ENCODE data around the gene EFCAB11.

The EFCAB11 gene

DNA sequence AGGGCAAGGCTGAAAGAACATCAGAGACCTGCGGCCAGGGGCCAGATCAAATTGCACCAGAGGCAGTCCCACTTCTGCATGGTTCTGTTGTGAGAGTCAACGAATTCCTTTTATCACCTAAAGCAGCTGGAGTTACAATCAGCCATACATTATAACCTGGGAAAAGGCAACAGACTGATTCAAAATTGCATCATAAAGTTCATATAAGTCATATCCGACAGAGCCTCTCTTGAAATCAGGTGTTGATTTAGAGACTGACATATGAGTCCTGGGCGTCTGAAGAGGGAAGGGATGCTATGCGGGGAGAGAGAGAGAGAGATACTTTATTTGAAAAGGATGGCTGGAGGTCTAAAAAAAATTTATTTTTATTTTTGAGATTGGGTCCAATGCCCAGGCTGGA lies 89.4 kb downstream of the EFCAB11 start:
- DNase-seq: no peak

DNA sequence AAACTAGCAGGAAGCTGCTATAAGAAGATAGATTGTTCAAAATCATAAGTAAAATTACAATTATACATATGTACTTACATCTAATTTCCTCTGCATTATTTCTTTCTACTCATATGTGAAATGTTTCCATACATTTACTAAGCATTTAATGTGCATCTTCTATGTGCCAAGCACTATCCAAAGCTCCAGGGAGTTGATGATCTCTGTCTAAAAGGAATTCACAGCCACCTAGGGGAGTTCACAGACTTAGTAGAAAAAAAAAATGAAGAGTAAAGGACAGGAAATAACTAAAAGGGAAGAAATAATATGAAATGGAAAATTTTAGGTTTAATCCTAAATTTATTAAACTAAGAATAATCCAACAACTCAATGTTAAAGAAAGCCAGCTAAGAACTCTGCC lies 91.7 kb downstream of the EFCAB11 start:
- DNase-seq: no peak

DNA sequence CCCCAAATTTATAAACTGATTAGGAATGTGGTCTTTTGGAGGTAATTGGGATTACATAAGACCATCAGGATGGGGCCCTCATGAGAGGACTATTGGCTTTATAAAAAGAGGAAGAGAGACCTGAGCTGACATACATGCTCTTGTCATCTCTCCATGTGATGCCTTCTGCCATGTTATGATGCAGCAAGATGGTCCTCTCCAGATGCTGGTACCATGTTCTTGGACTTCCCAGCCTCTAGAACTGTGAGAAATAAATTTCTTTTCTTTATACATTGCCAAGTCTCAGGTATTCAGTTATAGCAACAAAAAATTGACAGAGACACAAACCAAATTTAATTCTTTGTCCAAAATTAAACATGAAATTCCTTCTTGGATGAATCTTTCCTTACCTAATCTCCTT lies 92.9 kb downstream of the EFCAB11 start:
- no peak for DNase-seq

DNA sequence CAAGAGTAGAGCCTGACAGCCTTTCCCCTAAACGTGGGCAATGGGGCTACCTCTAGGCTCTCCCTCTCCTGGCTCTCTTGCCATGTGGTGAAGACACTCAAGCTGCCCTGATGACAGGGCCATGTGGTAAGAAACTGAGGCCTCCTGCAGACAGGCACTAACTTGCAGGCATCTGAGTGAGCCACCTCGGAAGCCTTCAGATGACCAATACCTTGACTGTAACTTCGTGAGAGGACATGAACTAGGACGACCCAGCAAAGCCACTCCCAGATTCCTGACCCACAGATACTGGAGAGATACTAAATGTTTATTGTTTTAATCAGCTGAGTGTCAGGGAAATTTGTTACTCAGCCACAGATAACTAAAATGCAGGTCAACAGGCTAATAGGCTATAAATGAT lies 96.4 kb downstream of the EFCAB11 start:
- DNase-seq: peak; percentile 15

DNA sequence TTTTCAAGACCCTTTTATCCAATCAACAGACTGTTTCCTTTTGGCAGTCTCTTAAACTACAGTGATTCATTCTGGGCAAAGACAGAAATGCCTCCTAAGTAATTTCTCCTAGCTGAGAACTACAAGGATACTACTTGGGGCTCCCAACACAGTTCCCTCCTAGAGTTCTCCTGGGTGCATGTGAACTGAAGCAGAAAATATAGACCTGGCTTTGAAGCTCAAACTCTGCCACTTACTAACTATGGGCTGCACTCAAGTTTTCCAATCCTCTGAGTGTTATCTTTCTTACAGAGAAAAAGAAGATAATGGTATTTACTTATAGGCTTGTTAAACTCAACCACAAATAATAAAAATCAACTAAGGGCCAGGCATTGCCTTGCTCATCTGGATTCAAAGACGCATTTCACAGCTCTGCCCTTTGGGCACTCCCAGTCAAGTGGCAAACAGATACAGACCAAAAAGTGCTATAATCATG lies 97.6 kb downstream of the EFCAB11 start:
- DNase-seq: peak; percentile 13

DNA sequence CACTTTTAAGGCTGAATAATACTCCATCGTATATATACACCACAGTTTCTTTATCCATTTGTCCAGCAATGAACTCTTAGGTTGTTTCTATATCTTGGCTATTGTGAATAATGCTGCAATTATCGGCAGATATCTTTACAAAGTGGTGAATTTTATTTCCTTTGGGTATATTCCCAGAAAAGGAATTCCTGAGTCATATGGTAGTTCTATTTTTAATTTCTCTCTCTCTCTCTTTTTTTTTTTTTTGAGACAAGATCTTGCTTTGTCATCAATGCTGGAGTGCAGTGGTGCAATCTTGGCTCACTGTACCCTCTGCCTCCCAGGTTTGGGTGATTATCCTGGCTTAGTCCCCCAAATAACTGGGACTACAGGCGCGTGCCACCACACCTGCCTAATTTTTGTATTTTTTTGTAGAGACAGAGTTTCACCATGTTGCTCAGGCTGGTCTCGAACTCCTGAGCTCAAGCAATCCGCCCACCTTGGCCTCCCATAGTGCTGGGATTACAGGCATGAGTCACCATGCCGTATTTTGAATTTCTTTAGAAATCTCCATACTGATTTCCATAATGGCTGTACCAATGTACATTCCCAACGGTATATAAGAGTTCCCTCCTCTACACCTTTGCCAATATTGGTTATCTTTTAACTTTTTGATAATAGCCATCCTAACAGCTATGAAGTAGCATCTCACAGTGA lies 98.4 kb downstream of the EFCAB11 start:
- DNase-seq: peak; percentile 83

DNA sequence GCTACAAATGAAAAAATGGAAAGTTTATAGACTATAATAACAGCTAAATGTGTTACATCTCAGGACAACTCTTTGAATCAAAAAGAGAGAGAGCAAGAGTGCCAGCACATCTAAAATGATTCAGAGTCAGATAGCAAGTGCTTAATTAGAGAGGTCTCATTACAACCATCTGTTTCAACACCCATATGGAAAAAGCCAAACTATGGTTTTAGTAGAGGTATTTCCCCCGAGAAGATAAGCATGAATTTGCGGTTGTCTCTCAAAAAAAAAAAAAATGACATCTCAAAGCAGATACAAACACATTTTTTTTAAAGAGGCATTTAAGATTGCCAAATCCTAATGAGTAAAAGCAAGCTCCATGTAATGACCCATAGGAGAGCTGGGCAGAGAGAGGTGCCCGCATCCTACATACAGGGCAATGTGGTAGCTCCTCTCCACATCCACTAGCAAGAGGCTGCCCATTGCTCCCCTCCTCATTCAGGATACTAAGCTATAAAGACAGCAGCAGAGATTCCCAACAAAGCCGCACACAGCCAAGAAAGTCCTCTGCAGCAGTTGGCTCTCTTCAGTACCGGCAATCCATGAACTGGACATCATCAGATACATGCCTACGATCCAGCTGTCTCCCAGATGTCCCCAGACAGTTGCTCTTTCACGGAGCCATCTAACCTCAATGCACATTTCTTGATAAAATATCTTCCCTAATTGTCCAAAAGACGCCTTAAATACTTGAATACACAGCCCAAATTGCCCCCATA lies 100.4 kb downstream of the EFCAB11 start:
- DNase-seq: no peak

DNA sequence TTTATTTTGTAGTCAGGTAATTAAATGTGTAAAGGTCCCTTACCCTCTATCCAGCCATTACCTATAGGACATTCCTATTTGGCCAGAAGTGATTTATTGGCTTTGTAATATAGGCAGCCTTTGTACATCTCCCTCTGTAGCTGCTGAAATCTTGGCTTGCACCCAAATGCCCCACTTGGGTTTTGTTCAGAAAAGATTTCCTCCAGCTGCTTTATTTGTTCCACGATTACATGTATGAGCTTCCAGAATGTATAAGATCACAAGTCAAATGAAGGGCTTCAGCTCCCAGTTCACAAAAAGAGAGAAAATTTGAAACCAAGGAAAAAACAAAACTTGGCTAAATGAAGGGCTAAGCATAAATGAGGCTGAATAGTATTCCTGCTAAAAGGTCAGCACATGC lies 103.4 kb downstream of the EFCAB11 start:
- DNase-seq: no peak

DNA sequence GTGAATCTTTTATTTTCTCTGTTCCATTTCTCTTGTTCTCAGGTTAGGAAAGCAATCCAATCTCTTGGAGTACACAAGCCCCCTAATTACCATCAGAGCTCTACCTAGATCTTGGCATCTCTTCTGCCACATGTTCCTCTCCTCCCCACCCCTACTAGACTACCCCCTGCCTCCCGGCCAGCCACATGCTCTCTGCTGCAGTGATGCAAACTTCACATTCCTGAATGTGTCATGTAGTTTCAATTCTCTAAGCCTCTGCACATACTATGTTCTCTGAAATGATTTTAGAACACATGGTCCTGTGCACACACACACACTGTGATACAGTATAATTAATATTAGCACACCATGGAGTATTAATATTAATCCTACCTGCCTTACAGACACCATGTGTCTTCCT lies 104.6 kb downstream of the EFCAB11 start:
- DNase-seq: peak; percentile 62

DNA sequence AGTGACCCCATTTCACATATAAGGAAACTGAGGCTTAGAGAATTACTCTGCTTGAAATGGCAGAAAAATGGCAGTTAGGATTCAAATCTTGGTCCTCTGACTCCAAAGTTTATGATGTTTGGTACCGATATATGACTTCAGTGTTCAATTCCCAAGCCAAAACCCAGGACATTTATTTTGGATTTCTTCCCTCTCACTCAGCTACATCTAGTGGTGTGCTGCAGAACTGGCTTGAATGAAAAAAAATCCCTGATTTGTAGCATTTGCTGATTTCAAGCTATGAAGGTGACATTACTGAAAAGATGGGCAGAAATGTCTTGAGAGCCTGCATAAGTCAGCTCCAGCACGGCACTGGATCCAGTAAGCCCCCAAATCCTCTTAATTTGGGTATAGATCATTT lies 106.4 kb downstream of the EFCAB11 start:
- DNase-seq: peak; percentile 18

DNA sequence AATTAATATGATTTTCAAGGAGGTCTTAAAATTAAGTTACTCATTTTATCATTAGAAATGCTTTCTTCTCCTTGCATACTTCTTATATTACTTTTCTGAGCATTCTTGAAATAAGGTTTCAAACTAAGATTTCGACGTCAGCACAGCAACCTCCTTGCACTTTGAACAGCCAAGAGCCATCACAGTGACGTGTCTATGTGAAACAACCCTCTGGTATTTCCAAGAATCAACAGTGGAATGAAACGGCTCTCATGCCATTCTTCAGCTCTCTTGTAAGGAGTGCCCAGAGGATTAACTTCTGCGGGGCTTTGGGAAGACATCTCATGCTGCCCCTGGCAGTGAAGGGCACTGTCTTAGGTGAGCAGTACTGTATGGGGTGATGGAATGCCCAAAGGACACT lies 109.2 kb downstream of the EFCAB11 start:
- DNase-seq: peak; percentile 91

DNA sequence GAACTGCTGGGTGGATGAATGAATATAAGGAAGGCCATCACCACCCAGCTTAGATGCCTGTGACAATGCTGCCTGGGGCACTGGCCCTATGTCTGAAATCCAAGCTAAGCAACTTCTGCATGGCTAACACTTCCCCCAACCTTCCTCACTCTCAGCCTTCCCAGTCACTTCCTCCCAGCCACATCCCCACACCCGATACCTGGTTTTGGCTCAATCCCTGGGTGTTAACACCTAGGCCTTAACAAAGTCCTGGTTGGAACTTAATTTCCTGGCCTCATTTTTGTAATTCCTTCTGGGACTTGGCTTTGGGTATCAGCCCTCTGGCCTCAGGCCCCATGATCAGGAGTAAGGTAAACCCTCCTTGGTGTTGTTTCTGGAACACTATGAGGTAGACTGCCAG lies 110.0 kb downstream of the EFCAB11 start:
- DNase-seq: no peak

DNA sequence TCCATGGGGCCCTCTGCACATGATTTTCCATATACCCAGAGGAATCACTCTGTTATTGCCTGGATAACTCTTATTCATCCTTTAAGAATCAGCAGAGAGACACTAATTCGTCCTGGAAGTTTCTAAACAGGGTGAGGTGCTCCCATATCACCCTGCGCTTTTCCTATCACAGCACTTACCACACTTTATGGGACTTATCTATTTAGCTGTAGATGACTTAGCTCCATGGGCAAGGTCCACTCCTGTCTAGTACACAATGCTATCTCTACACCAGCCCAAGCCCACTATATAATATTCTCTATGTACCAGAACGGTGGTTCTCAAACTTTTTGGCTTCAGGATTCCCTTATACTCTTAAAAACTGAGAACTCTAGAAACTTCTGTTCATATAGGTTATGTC lies 111.7 kb downstream of the EFCAB11 start:
- DNase-seq: no peak

DNA sequence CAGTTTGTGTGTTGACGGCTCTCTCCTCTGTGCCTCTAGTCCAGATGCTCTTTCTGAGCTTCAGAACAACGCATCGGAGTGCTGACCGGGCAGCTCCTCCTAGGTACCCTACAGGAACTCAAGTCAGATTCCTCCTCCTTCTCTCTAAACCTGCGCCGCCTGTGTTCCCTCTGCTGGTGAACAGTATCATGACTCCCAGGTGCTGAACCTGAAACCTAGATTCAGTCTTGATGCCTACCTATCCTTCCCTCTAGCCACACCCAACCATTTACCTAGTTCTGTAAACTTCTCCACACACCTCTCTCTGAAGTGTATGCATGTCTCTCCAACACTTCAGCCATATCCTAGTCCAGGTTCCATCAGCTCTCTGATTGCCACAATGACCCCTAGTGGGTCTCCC lies 112.7 kb downstream of the EFCAB11 start:
- no peak for DNase-seq

DNA sequence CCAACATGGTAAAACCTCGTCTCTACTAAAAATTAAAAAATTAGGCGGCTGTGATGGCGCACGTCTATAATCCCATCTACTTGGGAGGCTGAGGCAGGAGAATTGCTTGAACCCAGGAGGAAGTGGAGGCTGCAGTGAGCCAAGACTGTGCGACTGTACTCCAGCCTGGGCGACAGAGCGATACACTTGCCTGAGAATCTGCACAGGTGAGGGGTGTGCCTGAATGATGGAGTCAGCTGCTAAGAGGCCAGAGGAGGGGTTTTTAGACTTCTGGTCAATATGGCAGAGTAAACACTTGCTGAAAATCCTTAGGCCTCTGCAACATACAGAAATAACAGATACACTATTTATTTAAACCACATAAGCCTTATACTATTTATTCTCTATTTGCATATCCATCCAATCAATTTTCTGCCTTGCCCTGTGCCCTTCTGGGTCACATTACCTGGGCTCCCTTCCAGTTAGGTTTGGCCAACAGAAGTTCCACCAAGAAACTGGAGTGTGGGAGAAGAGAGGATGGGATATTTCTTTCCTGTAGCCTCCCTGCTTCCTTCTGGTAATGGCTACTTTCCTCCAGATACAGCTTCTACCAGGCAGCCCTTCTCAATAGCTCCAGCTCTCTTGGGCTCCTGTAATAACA lies 117.6 kb downstream of the EFCAB11 start:
- no peak for DNase-seq

DNA sequence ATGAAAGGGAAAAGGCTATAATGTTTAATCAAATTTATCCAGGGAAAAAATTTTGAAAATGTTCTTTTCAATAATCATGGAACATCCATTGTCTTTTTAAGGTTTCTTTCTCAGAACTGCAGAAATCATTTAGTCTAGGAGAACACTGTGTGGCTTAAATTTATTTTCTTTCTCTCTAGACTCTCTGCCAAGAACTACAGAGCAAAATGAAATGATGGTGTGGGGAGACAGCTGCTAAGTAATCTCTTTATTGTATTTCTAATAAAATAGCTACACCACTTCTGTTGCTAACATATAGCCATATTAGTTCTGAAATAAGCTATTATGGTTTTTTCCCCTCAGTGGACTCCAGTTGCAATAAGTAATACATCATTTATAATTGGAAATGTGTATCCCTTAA lies 120.9 kb downstream of the EFCAB11 start:
- DNase-seq: no peak

DNA sequence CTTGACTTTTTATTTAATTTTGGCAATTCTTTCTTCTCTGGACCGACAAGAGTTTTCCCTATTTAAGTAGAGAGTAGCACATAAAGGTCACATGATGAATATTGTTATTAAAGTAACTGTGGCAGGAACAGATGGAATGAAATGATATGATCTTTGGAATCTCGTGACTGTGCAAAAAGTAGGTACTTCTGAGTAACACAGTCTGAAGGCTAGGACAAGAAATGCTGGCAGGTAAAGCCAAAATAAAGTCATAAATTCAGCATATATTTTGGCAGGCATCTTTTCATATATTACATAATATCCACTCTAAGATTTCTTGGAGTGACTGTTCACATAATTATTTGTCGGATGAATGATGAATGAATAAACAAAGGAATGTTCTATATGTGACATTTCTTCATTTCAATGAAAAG lies 121.4 kb downstream of the EFCAB11 start:
- peak; percentile 11 for DNase-seq

DNA sequence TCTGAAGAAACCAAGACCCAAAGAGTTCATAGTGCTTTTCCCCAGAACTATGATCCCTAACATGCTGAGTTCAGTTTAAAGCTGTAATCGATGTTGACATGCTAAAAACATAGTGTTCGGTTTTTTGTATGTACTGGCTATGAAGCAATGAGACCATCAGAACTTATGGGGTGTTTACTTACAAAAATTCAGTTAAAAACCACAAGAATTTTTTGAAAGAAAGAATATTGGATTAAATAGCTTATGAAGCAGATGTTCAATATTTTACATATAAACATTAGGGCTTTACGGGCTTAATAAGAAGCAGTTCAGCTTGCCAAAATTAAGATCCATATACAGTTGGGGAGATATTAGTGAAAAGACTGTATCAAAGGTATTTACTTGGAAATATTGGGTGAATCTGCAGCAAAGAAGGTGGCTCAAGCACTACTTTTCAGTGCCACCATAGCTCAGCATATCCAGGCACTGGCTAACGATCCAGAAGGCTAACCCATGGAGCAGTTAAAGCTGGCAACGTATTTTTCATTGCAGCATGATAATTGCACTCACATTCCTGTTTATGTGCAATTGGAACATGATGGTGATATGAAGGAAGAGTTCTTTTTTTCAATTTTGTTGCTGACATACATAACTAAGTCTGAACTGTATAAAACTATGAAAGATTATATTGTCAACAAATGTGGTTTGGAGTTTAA lies 125.9 kb downstream of the EFCAB11 start:
- peak; percentile 62 for DNase-seq

DNA sequence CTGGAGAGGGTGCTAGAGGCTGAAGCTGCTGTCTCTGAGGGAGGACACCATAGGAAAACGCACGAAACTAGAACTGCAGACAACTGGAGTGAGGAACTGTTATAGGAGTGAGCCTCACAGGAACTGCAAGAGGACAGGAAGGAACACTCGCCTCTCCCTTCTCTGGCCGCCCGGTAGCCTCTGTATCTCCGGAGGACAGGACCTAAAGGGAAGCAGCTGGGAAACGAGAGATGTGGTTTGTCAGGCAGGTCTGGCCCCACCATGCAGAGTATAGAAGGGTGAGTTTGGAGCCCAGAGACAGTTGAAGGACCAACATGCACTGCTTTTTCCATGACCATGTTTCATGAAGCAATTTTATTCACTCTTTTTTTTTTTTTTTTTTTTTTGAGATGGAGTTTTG lies 127.3 kb downstream of the EFCAB11 start:
- DNase-seq: no peak

DNA sequence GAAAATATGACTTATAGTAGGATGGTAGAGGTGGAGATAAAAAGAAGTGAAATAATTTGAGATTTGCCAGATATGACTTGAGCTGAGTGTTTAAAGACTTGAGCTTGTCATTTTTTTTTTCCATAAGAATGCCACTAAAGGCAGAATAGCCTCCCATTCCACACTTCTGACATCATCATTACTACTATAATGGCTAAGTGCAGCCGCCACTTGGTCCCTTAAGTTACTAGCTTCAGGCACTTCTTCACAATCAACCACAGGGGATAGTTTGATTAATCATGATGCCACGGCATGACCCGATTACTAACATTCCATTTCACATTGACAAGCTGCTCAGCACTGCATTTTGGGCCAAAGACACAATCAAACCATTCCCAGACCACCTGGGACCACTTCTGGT lies 127.9 kb downstream of the EFCAB11 start:
- DNase-seq: no peak

DNA sequence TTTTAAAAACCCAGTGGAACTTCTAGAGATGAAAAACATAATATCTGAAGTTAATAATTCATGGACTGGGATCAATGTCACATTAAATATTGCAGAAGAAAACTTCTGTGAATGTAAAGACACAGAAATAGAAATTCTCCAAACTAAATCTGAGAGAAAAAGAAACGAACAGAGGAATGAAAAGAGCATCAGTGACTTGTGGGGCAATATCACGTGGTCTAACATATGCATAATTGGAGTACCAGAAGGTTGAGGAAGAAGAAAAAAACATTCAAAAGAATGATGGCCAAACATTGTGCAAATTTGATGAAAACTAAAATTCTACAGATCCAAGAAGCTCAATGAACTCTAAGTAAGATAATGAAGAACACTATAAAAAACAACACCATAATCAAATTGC lies 130.8 kb downstream of the EFCAB11 start:
- DNase-seq: no peak

DNA sequence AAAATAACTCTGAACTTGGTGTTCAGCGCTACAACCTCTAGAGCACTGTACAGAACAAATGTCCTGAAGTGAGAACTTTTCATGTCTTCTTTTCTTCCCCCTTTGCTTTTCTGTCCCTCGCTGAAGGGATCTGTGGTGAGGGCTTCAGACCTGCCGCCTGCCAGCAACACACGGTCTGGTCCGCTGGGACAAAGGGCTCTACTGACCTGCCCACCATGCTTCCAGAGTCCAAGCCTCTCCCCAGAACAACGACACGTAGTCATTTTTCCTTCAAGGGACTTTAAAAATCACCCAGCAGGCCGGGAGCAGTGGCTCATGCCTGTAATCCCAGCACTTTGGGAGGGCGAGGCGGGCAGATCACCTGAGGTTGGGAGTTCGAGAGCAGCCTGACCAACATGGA lies 140.4 kb downstream of the EFCAB11 start:
- no peak for DNase-seq

DNA sequence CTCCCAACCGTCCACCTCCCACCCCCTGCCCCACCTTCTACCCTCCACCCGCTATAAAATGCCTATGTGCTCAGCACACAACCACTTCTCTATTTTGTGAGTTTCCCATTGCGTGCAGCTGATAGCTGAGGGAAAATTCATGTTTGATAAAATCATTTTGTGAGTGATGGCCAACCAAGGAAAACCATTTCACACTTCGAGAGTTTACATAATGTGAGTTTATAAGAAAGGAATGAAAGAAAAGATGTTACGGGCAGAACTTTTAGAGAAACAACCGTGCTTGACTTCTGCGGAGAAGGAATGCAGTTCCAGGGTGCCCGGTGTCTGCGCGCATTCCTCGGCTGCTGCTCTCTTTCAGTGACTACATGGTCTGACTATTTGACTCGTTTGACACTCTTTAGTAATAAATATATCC lies 140.9 kb downstream of the EFCAB11 start:
- peak; percentile 76 for DNase-seq
